Cerebellar cortex (tissue), 1 donor: ENCODE results near the gene PDCD6IP.

Experiments used
- DNase-seq: peaks from one replicate; pipeline ENCODE4 v3.0.0-alpha.2; 2015; ENCODE audit warnings: low spot score

Gene PDCD6IP

GRCh38 chr3:33895658-33896057 is 97.2 kb downstream of the PDCD6IP start:
- no peak for DNase-seq

DNA sequence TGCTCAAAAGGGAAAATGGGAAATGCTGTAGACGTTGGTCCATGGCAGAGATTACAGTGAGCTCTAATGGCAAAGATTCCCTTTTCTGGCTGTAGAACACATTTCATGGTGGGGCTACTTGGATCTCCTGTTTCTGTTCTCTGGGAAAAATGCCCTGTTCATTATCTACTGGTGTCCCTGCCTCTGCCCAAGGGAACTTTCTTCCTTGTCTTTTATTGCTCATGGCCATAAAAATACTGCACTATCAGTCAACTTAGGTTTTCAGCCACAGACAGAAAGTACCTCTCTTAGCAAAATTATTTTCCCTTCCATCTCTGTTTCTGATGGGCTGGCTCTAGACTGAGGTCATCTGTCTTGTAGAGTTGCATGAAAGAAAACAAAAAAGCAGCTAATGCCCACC is 98.9 kb downstream of the PDCD6IP start:
- DNase-seq: no peak

DNA sequence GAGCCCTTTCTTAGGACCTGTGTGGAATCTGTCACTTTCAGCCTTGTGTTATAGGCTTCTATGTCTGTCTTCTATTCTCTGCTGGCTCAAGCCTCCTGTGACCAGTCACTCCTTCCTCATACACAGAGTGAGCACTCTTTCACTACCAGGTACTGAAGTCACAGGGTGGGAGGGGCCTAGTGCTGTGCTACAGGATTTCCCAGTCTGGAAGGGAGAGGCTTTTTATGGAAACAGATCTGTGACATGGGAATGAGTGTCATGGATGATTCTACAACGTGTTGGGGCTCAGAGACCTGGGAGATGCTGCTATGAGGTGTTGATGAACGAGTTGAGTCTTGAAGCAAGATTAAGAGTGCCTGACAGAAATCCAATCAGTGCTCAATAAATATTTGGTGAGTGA is 100.5 kb downstream of the PDCD6IP start:
- no peak for DNase-seq

GRCh38 chr3:33900440-33900808 is 102.0 kb downstream of the PDCD6IP start:
- DNase-seq: no peak

GRCh38 chr3:33900809-33901505 is 102.5 kb downstream of the PDCD6IP start:
- no peak for DNase-seq

DNA sequence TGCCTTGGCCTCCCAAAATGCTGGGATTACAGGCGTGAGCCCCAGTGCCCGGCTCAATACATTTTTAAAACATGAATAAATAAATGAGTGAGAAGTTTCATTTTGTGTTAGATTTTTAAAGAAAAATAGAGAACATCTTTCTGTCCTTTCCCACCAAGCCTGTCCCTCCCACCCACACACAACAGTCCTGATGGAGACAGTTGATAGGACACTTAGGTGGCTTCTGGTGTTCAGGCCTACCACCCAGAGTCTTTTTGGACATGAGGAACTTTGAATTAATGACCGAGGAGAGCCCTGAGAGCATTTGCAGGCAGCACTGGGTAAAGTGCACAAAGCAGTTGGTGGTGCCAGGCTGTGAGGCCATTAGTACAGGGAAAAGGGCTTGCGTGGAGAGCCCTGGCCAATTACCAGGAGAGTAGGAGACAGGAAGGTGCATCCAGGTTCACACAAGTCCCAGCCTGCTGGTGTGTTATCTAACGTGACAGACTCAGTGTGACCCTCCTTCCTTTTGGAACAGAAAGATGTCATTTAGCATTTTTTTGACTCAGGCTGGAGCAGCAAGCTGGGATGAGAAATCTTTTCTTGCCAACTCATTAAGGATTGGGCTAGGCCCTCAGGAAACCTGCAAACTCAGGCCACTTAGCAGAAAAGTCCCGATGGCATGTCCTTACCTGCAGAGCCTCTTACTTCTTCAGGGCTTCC is 103.6 kb downstream of the PDCD6IP start:
- DNase-seq: peak; percentile 84

DNA sequence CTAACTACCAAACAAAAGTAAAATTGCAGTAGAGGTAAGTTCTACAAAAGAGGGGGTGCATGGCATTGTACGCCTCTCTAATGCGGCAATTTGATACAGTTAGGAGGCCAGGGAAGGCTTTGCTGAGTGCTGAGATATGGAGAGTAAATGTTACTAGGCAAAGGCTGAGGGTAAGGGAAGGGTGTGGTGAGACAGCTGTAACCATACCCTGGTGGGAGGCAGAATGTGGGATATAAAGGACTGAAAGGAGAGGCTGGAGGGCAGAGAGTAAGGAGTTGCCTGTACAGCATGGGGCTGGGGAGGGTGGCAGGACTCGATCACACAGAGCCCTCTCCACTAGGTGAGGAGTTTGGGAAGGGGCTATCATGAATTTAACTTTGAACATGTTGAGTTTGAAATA is 106.3 kb downstream of the PDCD6IP start:
- DNase-seq: no peak

- no peak for DNase-seq
Measured at GRCh38 chr3:33908250-33908851, 109.9 kb downstream of the PDCD6IP start.

- no peak for DNase-seq
Measured at GRCh38 chr3:33909547-33909946, 111.1 kb downstream of the PDCD6IP start.

- no peak for DNase-seq
Measured at GRCh38 chr3:33910031-33910430, 111.6 kb downstream of the PDCD6IP start.

- no peak for DNase-seq
Measured at GRCh38 chr3:33911525-33912322, 113.3 kb downstream of the PDCD6IP start.

GRCh38 chr3:33914212-33914611 is 115.8 kb downstream of the PDCD6IP start:
- DNase-seq: no peak

DNA sequence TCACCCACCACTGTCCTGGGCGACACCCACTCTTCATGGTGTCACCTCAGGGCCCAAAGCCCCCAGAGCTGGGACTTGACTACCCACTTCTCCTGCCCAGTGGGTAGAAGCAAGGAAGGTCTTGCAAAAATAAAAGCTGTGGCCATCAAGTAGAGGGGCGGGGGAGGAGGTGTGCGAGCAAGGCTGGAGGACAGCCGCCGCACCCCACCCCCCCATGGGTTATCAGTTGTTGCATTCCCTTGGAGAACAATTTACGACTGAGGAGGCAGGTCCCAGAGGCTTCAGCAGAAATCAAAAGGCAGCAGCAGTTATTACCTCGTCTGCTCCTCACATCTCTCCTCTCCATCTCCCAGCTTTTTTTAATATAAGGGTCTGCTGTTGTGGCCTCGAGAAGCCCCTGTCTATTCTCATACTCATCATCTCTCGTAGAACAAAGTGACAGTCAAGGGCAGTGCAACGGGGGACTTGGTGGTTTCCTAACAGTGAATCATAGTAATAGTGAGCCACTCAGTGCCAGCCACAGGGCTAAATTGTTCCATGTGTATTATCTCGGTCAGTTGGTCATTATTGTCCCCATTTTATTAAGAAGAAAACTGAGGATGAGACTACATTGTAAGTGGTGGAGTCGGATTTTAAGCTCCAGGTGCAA is 116.4 kb downstream of the PDCD6IP start:
- DNase-seq: no peak

DNA sequence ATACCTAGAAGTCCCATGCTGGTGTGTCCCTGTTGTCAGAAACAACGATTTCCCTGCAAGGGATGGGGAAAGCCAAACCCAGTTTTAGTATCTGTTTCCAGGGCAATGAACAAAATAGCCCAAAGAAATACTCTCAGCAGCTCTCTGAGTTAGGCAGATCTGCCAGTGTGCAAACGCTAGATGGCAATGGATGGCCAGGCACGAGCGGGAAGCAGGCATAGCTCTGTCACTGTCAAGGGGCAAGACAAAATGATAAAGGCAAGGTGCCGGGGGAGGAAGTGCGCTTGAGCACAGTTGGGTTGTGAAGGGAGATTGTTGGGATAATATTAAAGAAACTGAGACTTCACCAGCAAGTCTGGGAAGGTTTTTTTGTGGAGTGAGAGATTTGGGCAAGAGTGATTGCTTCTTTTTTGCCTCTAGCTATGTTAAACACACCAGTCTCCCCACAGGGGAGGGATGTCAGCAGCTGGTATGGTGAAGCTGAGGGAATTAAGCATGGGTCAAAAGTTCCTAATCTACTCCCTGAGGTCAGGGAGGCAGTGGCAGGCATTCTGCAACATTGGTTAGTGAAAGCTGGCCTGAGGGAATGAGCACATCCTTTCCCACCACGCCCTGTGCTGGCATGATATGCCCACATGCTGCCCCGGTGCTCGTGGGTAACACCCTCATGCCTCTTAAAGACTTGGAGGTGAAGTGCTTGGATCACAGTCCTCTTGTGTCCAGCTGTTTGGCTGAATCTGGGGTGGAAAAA is 117.5 kb downstream of the PDCD6IP start:
- DNase-seq: peak; percentile 75

GRCh38 chr3:33918126-33918756 is 119.8 kb downstream of the PDCD6IP start:
- DNase-seq: no peak
